NK-92 (cell line): Measurements from ENCODE around the gene NDUFB10.
"Not testable (repeated sequence)": the region's sequence is repeated elsewhere in the genome, so short reads cannot be mapped to it uniquely, and the experiment has no call there.

Source experiments
- DNase-seq: peaks from one replicate; lab custom pipeline; 2025; ENCODE audit not compliant: unreplicated experiment; lab: John Stamatoyannopoulos, UW

Gene NDUFB10

GRCh38 chr16:1945559-1946391, 13.6 kb upstream of the NDUFB10 start:
- DNase-seq = no peak

GRCh38 chr16:1946495-1947368, 12.6 kb upstream of the NDUFB10 start:
- no peak for DNase-seq

GRCh38 chr16:1947369-1947670, 12.0 kb upstream of the NDUFB10 start:
- DNase-seq = no peak

- DNase-seq = no peak
Measured at GRCh38 chr16:1949507-1949906, 9.8 kb upstream of the NDUFB10 start.

GRCh38 chr16:1950047-1950446, 9.3 kb upstream of the NDUFB10 start:
- no peak for DNase-seq

GRCh38 chr16:1950559-1950958, 8.8 kb upstream of the NDUFB10 start:
- DNase-seq = no peak

GRCh38 chr16:1953734-1954133, 5.6 kb upstream of the NDUFB10 start:
- DNase-seq = no peak

- not testable (repeated sequence) for DNase-seq
Measured at GRCh38 chr16:1957434-1958142, 1.8 kb upstream of the NDUFB10 start.

- not testable (repeated sequence) for DNase-seq
Measured at GRCh38 chr16:1958143-1958491, 1.2 kb upstream of the NDUFB10 start.

- no peak for DNase-seq
Measured at GRCh38 chr16:1958715-1959268, 546 bp upstream of the NDUFB10 start.

GRCh38 chr16:1960665-1961630, 1.6 kb downstream of the NDUFB10 start:
- DNase-seq = no peak

GRCh38 chr16:1961651-1962067, 2.3 kb downstream of the NDUFB10 start:
- no peak for DNase-seq

GRCh38 chr16:1962161-1963153, 3.1 kb downstream of the NDUFB10 start:
- not testable (repeated sequence) for DNase-seq

- DNase-seq = no peak
Measured at GRCh38 chr16:1963806-1964505, 4.6 kb downstream of the NDUFB10 start.

GRCh38 chr16:1964506-1965395, 5.4 kb downstream of the NDUFB10 start, which contains the start of gene RPS2:
Gene RPS2 (minus strand): TSS chr16:1964826. CDS start chr16:1964625, 201 bp downstream.
- DNase-seq = peak; percentile 90

GRCh38 chr16:1965396-1966001, 6.2 kb downstream of the NDUFB10 start:
- no peak for DNase-seq

GRCh38 chr16:1966460-1966859, 7.1 kb downstream of the NDUFB10 start, which contains the start of gene RNF151:
Gene RNF151 (plus strand): TSS chr16:1966856. CDS start chr16:1966882, 26 bp downstream.
- no peak for DNase-seq
